SKM-1 (cell line): ENCODE data around the gene RBMXL2.
A peak's percentile ranks its signal among the peaks of the same experiment; 100 is the strongest.

Experiments
- DNase-seq: peaks from one replicate; lab custom pipeline; 2025; ENCODE audit not compliant: unreplicated experiment; lab: John Stamatoyannopoulos, UW

RBMXL2 gene

GRCh38 chr11:7088921-7089320, at the start of gene RBMXL2:
RBMXL2 (plus strand) TSS chr11:7088998; CDS start chr11:7089121, 123 bp downstream.
- DNase-seq: no peak

- DNase-seq: no peak
These were observed 42.2 kb upstream of the RBMXL2 start for GRCh38 chr11:7046474-7047175.

- DNase-seq: no peak
These were observed 38.6 kb upstream of the RBMXL2 start for GRCh38 chr11:7050191-7050590.

GRCh38 chr11:7056828-7057513, 31.8 kb upstream of the RBMXL2 start:
- DNase-seq: no peak

GRCh38 chr11:7057641-7058040, 31.2 kb upstream of the RBMXL2 start:
- no peak for DNase-seq

GRCh38 chr11:7060868-7061267, 27.9 kb upstream of the RBMXL2 start:
- no peak for DNase-seq

- DNase-seq: no peak
These were observed 26.3 kb upstream of the RBMXL2 start for GRCh38 chr11:7062534-7062933.

GRCh38 chr11:7072401-7073028, 16.3 kb upstream of the RBMXL2 start:
- DNase-seq: no peak

GRCh38 chr11:7077101-7077500, 11.7 kb upstream of the RBMXL2 start:
- no peak for DNase-seq

GRCh38 chr11:7079545-7080135, 9.2 kb upstream of the RBMXL2 start:
- no peak for DNase-seq

- DNase-seq: no peak
These were observed 7.9 kb upstream of the RBMXL2 start for GRCh38 chr11:7080900-7081299.

GRCh38 chr11:7081441-7081840, 7.4 kb upstream of the RBMXL2 start:
- DNase-seq: no peak

- DNase-seq: no peak
These were observed 792 bp downstream of the RBMXL2 start for GRCh38 chr11:7089328-7090251.

GRCh38 chr11:7098235-7098832, 9.5 kb downstream of the RBMXL2 start:
- DNase-seq: peak; percentile 57

GRCh38 chr11:7115780-7116179, 27.0 kb downstream of the RBMXL2 start:
- DNase-seq: no peak

GRCh38 chr11:7116370-7116769, 27.6 kb downstream of the RBMXL2 start:
- DNase-seq: no peak

GRCh38 chr11:7138051-7138450, 49.3 kb downstream of the RBMXL2 start:
- no peak for DNase-seq
